Caco-2 (cell line): ENCODE results near the gene TMEM183A. TPM values are rescaled to one million over a fixed set of nuclear protein-coding genes. Genes with fewer than 3 reads are reported as not detected.

ENCODE experiments used
- BruUV-seq: library from RNA; stranded (reverse); fragments of 400-500 nt; replicated peaks from 2 replicates; lab custom pipeline; 2021; lab: Mats Ljungman, UMichigan
- CTCF ChIA-PET: fragments of 300-600 bp; sonication (Branson Sonifier 250); formaldehyde crosslinking; loops from one replicate; lab custom pipeline; 2022; ENCODE audit warnings: antibody characterized with exemption; lab: Charles Lee
- POLR2A ChIA-PET: fragments of 300-600 bp; sonication (Branson Sonifier 250); formaldehyde crosslinking; loops from one replicate; lab custom pipeline; 2022; ENCODE audit warnings: antibody characterized with exemption; lab: Charles Lee
- DNase-seq, 2 experiments: peaks; one replicate each; pipeline versions ENCODE4 v3.0.0 to v3.0.0-alpha.2; 2020 to 2022
- H3K27me3 ChIP-seq: replicated peaks from 2 replicates; pipeline ENCODE4 v1.6.0; 2011; ENCODE audit warnings: low read length; ENCODE audit not compliant: control insufficient read depth, insufficient read depth
- H3K36me3 ChIP-seq: 2 replicates; pipeline ENCODE4 v1.5.1; 2011; ENCODE audit warnings: low read length; ENCODE audit not compliant: control insufficient read depth, insufficient read depth
- H3K4me1 ChIP-seq: fragments of 250-450 bp; sonication (Bioruptor Pico); 2 replicates; pipeline ENCODE4 v1.5.1; 2020; ENCODE audit warnings: mild to moderate bottlenecking
- H3K4me3 ChIP-seq: 2 replicates; pipeline ENCODE4 v1.5.1; 2011; ENCODE audit warnings: low read depth, mild to moderate bottlenecking, control low read depth, low read length
- H3K9me3 ChIP-seq: fragments of 250-450 bp; sonication (Bioruptor Pico); 2 replicates; pipeline ENCODE4 v1.5.1; 2020; ENCODE audit warnings: mild to moderate bottlenecking, moderate library complexity
- H3K27ac Mint-ChIP-seq: one replicate; pipeline ENCODE4 v1.8.0; 2022; ENCODE audit warnings: mixed read lengths; ENCODE audit not compliant: unreplicated experiment
- H3K27me3 Mint-ChIP-seq: one replicate; pipeline ENCODE4 v1.8.0; 2022; ENCODE audit warnings: mixed read lengths; ENCODE audit not compliant: insufficient read depth, unreplicated experiment
- H3K36me3 Mint-ChIP-seq: one replicate; pipeline ENCODE4 v1.8.0; 2022; ENCODE audit warnings: mild to moderate bottlenecking, mixed read lengths; ENCODE audit not compliant: insufficient read depth, unreplicated experiment
- H3K4me1 Mint-ChIP-seq: one replicate; pipeline ENCODE4 v1.8.0; 2022; ENCODE audit warnings: low read depth, mixed read lengths; ENCODE audit not compliant: unreplicated experiment
- H3K4me3 Mint-ChIP-seq: one replicate; pipeline ENCODE4 v1.8.0; 2022; ENCODE audit warnings: mild to moderate bottlenecking, moderate library complexity, mixed read lengths; ENCODE audit not compliant: unreplicated experiment
- H3K9me3 Mint-ChIP-seq: one replicate; pipeline ENCODE4 v1.8.0; 2022; ENCODE audit warnings: mixed read lengths; ENCODE audit not compliant: unreplicated experiment
- CTCF ChIP-seq, 2 experiments: fragments of 200-600 bp in 1 of 2; IDR thresholded peaks; 1 replicate in 1 of 2; 2 replicates in 1 of 2; pipeline versions ENCODE4 v1.5.1 to v1.8.0; 2011 to 2022; ENCODE audit warnings: antibody characterized with exemption in 1 of 2, control low read depth in 1 of 2, inconsistent platforms in 1 of 2, low read depth in 1 of 2, low read length in 1 of 2, mild to moderate bottlenecking in 1 of 2, moderate library complexity in 1 of 2; ENCODE audit not compliant: insufficient read depth in 1 of 2, severe bottlenecking in 1 of 2, unreplicated experiment in 1 of 2
- intact Hi-C: fragments of 100-400 bp; cut with micrococcal nuclease; formaldehyde crosslinking; loops from one replicate; pipeline ENCODE4 v1.10.0; 2022; ENCODE audit not compliant: unreplicated experiment
- total RNA-seq: library from RNA; stranded (reverse); gene quantifications from 2 replicates; pipeline ENCODE4 v1.2.3, GENCODE V29; 2022

Gene TMEM183A
- total RNA-seq, 1 experiment from 2014 or later = 74.3 TPM

- Histone ChIP-seq H3K36me3 (no peaks in the 10 kb centered on the region), H3K4me3 (peak overlapping the region; percentile 75), H3K4me1 (peaks cover 16% of the 10 kb centered on the region), H3K27me3 (no peaks in the 10 kb centered on the region), H3K9me3 (no peaks in the 10 kb centered on the region)
- no peak for TF ChIP-seq CTCF (IDR thresholded peaks at IDR 0.05; ENCODE audit: insufficient read depth in 1 of 2, low read depth in 1 of 2, low read length in 1 of 2, severe bottlenecking in 1 of 2, unreplicated experiment in 1 of 2)
- ChIA-PET CTCF (no interaction called here), POLR2A (no interaction called here)
- Mint-ChIP-seq H3K4me3 (peak overlapping the region; percentile 82), H3K27ac (peak overlapping the region; percentile 49), H3K27me3 (no peaks in the 10 kb centered on the region), H3K36me3 (peaks cover 13% of the 10 kb centered on the region), H3K4me1 (peaks cover 19% of the 10 kb centered on the region), H3K9me3 (no peaks in the 10 kb centered on the region)
- no peak for DNase-seq
- BruUV-seq = TSS peak; percentile 100
- intact Hi-C loops = loop anchor here (1.0 to 2.0 kb wide), 2 partner anchors 98 to 148 kb away; partner anchors contain the start of gene PCAT6
Measured at GRCh38 chr1:202958544-202959275, 48.5 kb upstream of the TMEM183A start.

- POLR2A ChIA-PET = no interaction called here
- H3K4me1 ChIP-seq = peaks cover 12% of the 10 kb centered on the region
- TF ChIP-seq CTCF (IDR thresholded peaks at IDR 0.05; ENCODE audit: insufficient read depth in 1 of 2, low read depth in 1 of 2, low read length in 1 of 2, severe bottlenecking in 1 of 2, unreplicated experiment in 1 of 2) = no peak
- Mint-ChIP-seq H3K4me3 (peak overlapping the region; percentile 82), H3K36me3 (peaks cover 13% of the 10 kb centered on the region), H3K27me3 (no peaks in the 10 kb centered on the region), H3K4me1 (peaks cover 14% of the 10 kb centered on the region), H3K27ac (no peak overlapping the region), H3K9me3 (no peaks in the 10 kb centered on the region)
- H3K9me3 ChIP-seq = no peaks in the 10 kb centered on the region
- intact Hi-C loops = loop anchor here (2.0 kb wide), 1 partner anchor 98 kb away; no protein-coding TSS in a partner anchor
- no peak for DNase-seq
- no peaks in the 10 kb centered on the region for H3K36me3 ChIP-seq
- no peaks in the 10 kb centered on the region for H3K27me3 ChIP-seq
- CTCF ChIA-PET = interaction anchor here (0.6 kb wide), 1 partner anchor 611 kb away, joined by 3 read pairs; no protein-coding TSS in a partner anchor
- no peak overlapping the region for H3K4me3 ChIP-seq
- BruUV-seq = no TSS peak
Measured at GRCh38 chr1:202959276-202959620, 47.9 kb upstream of the TMEM183A start.

GRCh38 chr1:202961220-202961880 is 45.8 kb upstream of the TMEM183A start:
- no peaks in the 10 kb centered on the region for H3K9me3 ChIP-seq
- no peak for DNase-seq
- H3K36me3 ChIP-seq = no peaks in the 10 kb centered on the region
- POLR2A ChIA-PET = interaction anchor here (0.6 kb wide), 1 partner anchor 34 kb away, joined by 3 read pairs; the partner anchor contains the start of gene KLHL12
- H3K27me3 ChIP-seq = no peaks in the 10 kb centered on the region; the same call in 1 of the 2 replicates
- Mint-ChIP-seq H3K4me1 (peaks cover 22% of the 10 kb centered on the region), H3K36me3 (peaks cover 8% of the 10 kb centered on the region), H3K27ac (no peak overlapping the region), H3K4me3 (no peak overlapping the region), H3K9me3 (no peaks in the 10 kb centered on the region), H3K27me3 (no peaks in the 10 kb centered on the region)
- intact Hi-C loops = no loop called here
- peaks cover 24% of the 10 kb centered on the region for H3K4me1 ChIP-seq
- no peak overlapping the region for H3K4me3 ChIP-seq
- CTCF ChIA-PET = no interaction called here
- TF ChIP-seq CTCF (IDR thresholded peaks at IDR 0.05; ENCODE audit: insufficient read depth in 1 of 2, low read depth in 1 of 2, low read length in 1 of 2, severe bottlenecking in 1 of 2, unreplicated experiment in 1 of 2) = no peak
- BruUV-seq = no TSS peak
